ENCODE measurements around the gene TUBAL3. TPM values are rescaled to one million over a fixed set of nuclear protein-coding genes. Genes with fewer than 3 reads are reported as not detected.

TUBAL3 gene
- total RNA-seq, 1 experiment from 2014 or later = 0.15 TPM

GRCh38 chr10:5424751-5425150, 20.1 kb upstream of the TUBAL3 start:
- TF ChIP-seq USF2 (CRISPR knock-in tag; IDR thresholded peaks at IDR 0.05) (no peak), ZNF416 (CRISPR knock-in tag; IDR thresholded peaks at IDR 0.05) (no peak), NFYB (CRISPR knock-in tag; conservative IDR thresholded peaks at IDR 0.05; ENCODE audit: low read depth) (no peak), TCF7 (CRISPR knock-in tag; IDR thresholded peaks at IDR 0.05; ENCODE audit: low read depth) (no peak), ZNF121 (CRISPR knock-in tag; IDR thresholded peaks at IDR 0.05) (no peak), NR2C2 (CRISPR knock-in tag; IDR thresholded peaks at IDR 0.05) (no peak), IRF2 (CRISPR knock-in tag; IDR thresholded peaks at IDR 0.05; ENCODE audit: borderline replicate concordance, low read depth) (no peak), SMAD4 (CRISPR knock-in tag; IDR thresholded peaks at IDR 0.05) (no peak), OVOL2 (CRISPR knock-in tag; IDR thresholded peaks at IDR 0.05; ENCODE audit: borderline replicate concordance) (no peak), ZSCAN18 (CRISPR knock-in tag; IDR thresholded peaks at IDR 0.05) (no peak), CTCF (IDR thresholded peaks at IDR 0.05) (no peak)
- ChIA-PET POLR2A (no interaction called here), CTCF (interaction anchor here (1.1 to 3.6 kb wide), 4 partner anchors 9 to 610 kb away, joined by 4 to 19 read pairs (median 4); no protein-coding TSS in a partner anchor)
- peak overlapping the region; percentile 34 for H3K27ac Mint-ChIP-seq
- H3K4me3 Mint-ChIP-seq = no peak overlapping the region
- H3K36me3 Mint-ChIP-seq = peaks cover 12% of the 10 kb centered on the region
- peaks cover 42% of the 10 kb centered on the region for H3K4me1 Mint-ChIP-seq
- DNase-seq (ENCODE audit: low spot score) (no peak), ATAC-seq (0 out of 2 replicates have a peak, but pooled peaks have one; percentile 34)
- no peaks in the 10 kb centered on the region for H3K9me3 Mint-ChIP-seq
- no peaks in the 10 kb centered on the region for H3K27me3 Mint-ChIP-seq (ENCODE audit: low read depth)

- H3K4me1 Mint-ChIP-seq = peaks cover 47% of the 10 kb centered on the region
- DNase-seq (ENCODE audit: low spot score) (no peak), ATAC-seq (no peak)
- H3K36me3 Mint-ChIP-seq = peaks cover 4% of the 10 kb centered on the region; the same call in 1 of the 2 replicates
- no peaks in the 10 kb centered on the region for H3K27me3 Mint-ChIP-seq (ENCODE audit: low read depth)
- no peak for TF ChIP-seq OVOL2 (CRISPR knock-in tag; IDR thresholded peaks at IDR 0.05; ENCODE audit: borderline replicate concordance)
- no peak for TF ChIP-seq ZMAT4 (CRISPR knock-in tag; IDR thresholded peaks at IDR 0.05)
- TF ChIP-seq AFF4 (CRISPR knock-in tag; IDR thresholded peaks at IDR 0.05; ENCODE audit: borderline replicate concordance) = no peak
- TF ChIP-seq SP1 (CRISPR knock-in tag; conservative IDR thresholded peaks at IDR 0.05) = no peak
- no peak for TF ChIP-seq ZBTB43 (CRISPR knock-in tag; IDR thresholded peaks at IDR 0.05)
- no peak for TF ChIP-seq ATF1 (CRISPR knock-in tag; IDR thresholded peaks at IDR 0.05)
- H3K4me3 Mint-ChIP-seq = no peak overlapping the region
- H3K9me3 Mint-ChIP-seq = peaks cover 7% of the 10 kb centered on the region; the same call in 1 of the 2 replicates
- no peak overlapping the region for H3K27ac Mint-ChIP-seq
- CTCF ChIA-PET = interaction anchor here (1.1 to 3.6 kb wide), 4 partner anchors 10 to 609 kb away, joined by 4 to 19 read pairs (median 4); no protein-coding TSS in a partner anchor
- POLR2A ChIA-PET = no interaction called here
Observed at GRCh38 chr10:5423771-5424170, 19.1 kb upstream of the TUBAL3 start.

Data from WTC11 (cell line).